ENCODE results near the gene TMEM207. TPM values are rescaled to one million over a fixed set of nuclear protein-coding genes. Genes with fewer than 3 reads are reported as not detected.

TMEM207 gene
- total RNA-seq, 1 donor from 2014 or later, result not detected

DNA sequence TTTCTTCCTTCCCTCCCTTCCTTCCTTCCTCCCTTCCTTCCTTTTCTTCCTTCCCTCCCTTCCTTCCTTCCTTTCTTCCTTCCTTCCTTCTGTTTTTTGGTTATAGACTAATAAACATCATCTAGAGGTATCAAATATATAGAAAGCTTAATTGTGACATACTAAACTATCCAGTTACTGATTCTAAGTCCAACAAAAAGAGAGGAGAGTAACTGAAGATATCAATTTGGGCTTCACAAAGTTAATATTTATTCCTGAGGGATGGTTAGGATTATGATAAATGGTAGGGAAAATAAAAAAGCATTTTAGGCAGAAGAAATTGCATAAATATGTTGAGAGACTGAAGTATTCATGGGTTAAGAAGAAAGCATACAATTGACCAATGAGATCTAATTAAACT is 69.5 kb downstream of the TMEM207 start:
- Histone ChIP-seq H3K4me3 (no peak overlapping the region), H2AFZ (replicated peaks) (no peak overlapping the region), H3K9me3 (ENCODE audit: low read depth) (no peaks in the 10 kb centered on the region), H3K27ac (no peak overlapping the region), H3K9ac (no peak overlapping the region), H3K4me2 (no peak overlapping the region), H3K79me2 (ENCODE audit: low read depth) (no peaks in the 10 kb centered on the region), H3K4me1 (no peaks in the 10 kb centered on the region), H3K36me3 (no peaks in the 10 kb centered on the region), H3F3A (ENCODE audit: low read depth) (no peaks in the 10 kb centered on the region), H3K27me3 (no peaks in the 10 kb centered on the region), H4K20me1 (ENCODE audit: low read depth) (no peaks in the 10 kb centered on the region)
- Mint-ChIP-seq H3K9me3 (no peaks in the 10 kb centered on the region), H3K36me3 (no peaks in the 10 kb centered on the region), H3K27me3 (ENCODE audit: insufficient read depth, low read depth) (peaks cover 3% of the 10 kb centered on the region), H3K4me1 (peaks cover 4% of the 10 kb centered on the region), H3K27ac (no peak overlapping the region), H3K4me3 (no peak overlapping the region)
- DNase-seq (ENCODE audit: low spot score), result no peak
- TF ChIP-seq, protein P1, sequence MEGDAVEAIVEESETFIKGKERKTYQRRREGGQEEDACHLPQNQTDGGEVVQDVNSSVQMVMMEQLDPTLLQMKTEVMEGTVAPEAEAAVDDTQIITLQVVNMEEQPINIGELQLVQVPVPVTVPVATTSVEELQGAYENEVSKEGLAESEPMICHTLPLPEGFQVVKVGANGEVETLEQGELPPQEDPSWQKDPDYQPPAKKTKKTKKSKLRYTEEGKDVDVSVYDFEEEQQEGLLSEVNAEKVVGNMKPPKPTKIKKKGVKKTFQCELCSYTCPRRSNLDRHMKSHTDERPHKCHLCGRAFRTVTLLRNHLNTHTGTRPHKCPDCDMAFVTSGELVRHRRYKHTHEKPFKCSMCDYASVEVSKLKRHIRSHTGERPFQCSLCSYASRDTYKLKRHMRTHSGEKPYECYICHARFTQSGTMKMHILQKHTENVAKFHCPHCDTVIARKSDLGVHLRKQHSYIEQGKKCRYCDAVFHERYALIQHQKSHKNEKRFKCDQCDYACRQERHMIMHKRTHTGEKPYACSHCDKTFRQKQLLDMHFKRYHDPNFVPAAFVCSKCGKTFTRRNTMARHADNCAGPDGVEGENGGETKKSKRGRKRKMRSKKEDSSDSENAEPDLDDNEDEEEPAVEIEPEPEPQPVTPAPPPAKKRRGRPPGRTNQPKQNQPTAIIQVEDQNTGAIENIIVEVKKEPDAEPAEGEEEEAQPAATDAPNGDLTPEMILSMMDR (IDR thresholded peaks at IDR 0.05), result no peak
- TF ChIP-seq EZH2phosphoT487 (IDR thresholded peaks at IDR 0.05), result no peak
- no peak for TF ChIP-seq EZH2 (IDR thresholded peaks at IDR 0.05)

Other genes with a start within 250 kb of the TMEM207 start
- 0.24 and 0.34 TPM in 2 replicates for gene CLDN1, start 127.5 kb downstream of the TMEM207 start, total RNA-seq (ENCODE audit: low replicate concordance)
- not detected in 2 replicates for gene CLDN16, start 61.7 kb downstream of the TMEM207 start, total RNA-seq (ENCODE audit: low replicate concordance)
- 2.0 and 11.3 TPM in 2 replicates for gene IL1RAP, start 64.2 kb upstream of the TMEM207 start, total RNA-seq (ENCODE audit: low replicate concordance)

Data from neural progenitor cell (in vitro differentiated cells).